Sigmoid colon (tissue), 4 donors: ENCODE data around the gene SMG9.

Experiments used
- CTCF ChIP-seq, 4 experiments: fragments of 450-650 bp in 3 of 4; fragments of 200-600 bp in 1 of 4; IDR thresholded peaks; one replicate each; pipeline ENCODE4 v1.5.1; 2016 to 2019; ENCODE audit warnings: antibody characterized with exemption in 4 of 4, mild to moderate bottlenecking in 3 of 4, moderate library complexity in 2 of 4
- POLR2A ChIP-seq, 2 donors: fragments of 450-650 bp; IDR thresholded peaks; one replicate each; pipeline ENCODE4 v1.6.1; 2016; ENCODE audit warnings: antibody characterized with exemption in 2 of 2, mild to moderate bottlenecking in 2 of 2, moderate library complexity in 2 of 2
- POLR2AphosphoS5 ChIP-seq, 4 donors: sonication (generic); formaldehyde crosslinking; IDR thresholded peaks; one replicate each; pipeline ENCODE4 v1.6.1; 2017; ENCODE audit warnings: antibody characterized with exemption in 4 of 4

GRCh38 chr19:43690444-43690843 lies 64.3 kb downstream of the SMG9 start:
- no peak for TF ChIP-seq CTCF (IDR thresholded peaks at IDR 0.05)
- TF ChIP-seq POLR2A (IDR thresholded peaks at IDR 0.05) = no peak
- TF ChIP-seq POLR2AphosphoS5 (IDR thresholded peaks at IDR 0.05) = no peak
